GM12878 (cell line): ENCODE results near the gene CARD10.

ENCODE experiments used
- BACH1 ChIP-seq: fragments of 450-650 bp; IDR thresholded peaks from 2 replicates; pipeline ENCODE4 v1.6.1; 2017; ENCODE audit warnings: mild to moderate bottlenecking, borderline replicate concordance
- CEBPB ChIP-seq, 2 experiments: fragments of 150-350 bp in 1 of 2; IDR thresholded peaks; 2 replicates each; pipeline ENCODE4 v1.6.1; 2012 to 2014; ENCODE audit warnings: low read depth in 2 of 2, low read length in 2 of 2, borderline replicate concordance in 1 of 2, inconsistent platforms in 1 of 2
- FOS ChIP-seq: IDR thresholded peaks from 3 replicates; pipeline ENCODE4 v1.6.1; 2011; ENCODE audit warnings: borderline replicate concordance; ENCODE audit not compliant: insufficient read length; ENCODE audit errors: extremely low read depth
- POLR2AphosphoS5 ChIP-seq: IDR thresholded peaks from 2 replicates; pipeline ENCODE4 v1.6.1; 2011; ENCODE audit warnings: mild to moderate bottlenecking, low read length, inconsistent platforms

- TF ChIP-seq FOS (no peak), CEBPB (IDR thresholded peaks at IDR 0.05; ENCODE audit: borderline replicate concordance in 1 of 2, low read depth in 2 of 2, low read length in 2 of 2) (no peak), BACH1 (no peak), POLR2AphosphoS5 (no peak)
Observed at GRCh38 chr22:37504964-37505363, 14.3 kb downstream of the CARD10 start.
